Measurements from ENCODE around the gene RASAL2. TPM values are rescaled to one million over a fixed set of nuclear protein-coding genes. Genes with fewer than 3 reads are reported as not detected.

RASAL2 gene
- polyA plus RNA-seq, 1 experiment = 21.4 TPM

GRCh38 chr1:178283409-178283808 is 189.5 kb downstream of the RASAL2 start:
- no peak for DNase-seq (ENCODE audit: low read depth, low spot score)
- H3K27ac ChIP-seq (ENCODE audit: low read depth, low read length) = no peak overlapping the region
- ChIA-PET POLR2A (no interaction called here), CTCF (interaction anchor here (0.5 to 4.9 kb wide), 19 partner anchors 10 to 1631 kb away, joined by 3 to 138 read pairs (median 4); no protein-coding TSS in a partner anchor)
- H3K4me3 ChIP-seq (ENCODE audit: low read depth, low read length) = no peak overlapping the region
- TF ChIP-seq CTCF (IDR thresholded peaks at IDR 0.05; ENCODE audit: low read depth, low read length) = no peak
- no peaks in the 10 kb centered on the region for H3K27me3 ChIP-seq (ENCODE audit: control insufficient read depth, insufficient read depth, low read length)
- no peaks in the 10 kb centered on the region for H3K9me3 ChIP-seq (ENCODE audit: control insufficient read depth, insufficient read depth, low read length)

GRCh38 chr1:178284058-178284457 is 190.2 kb downstream of the RASAL2 start:
- POLR2A ChIA-PET = no interaction called here
- no peak for DNase-seq (ENCODE audit: low read depth, low spot score)

GRCh38 chr1:178291166-178291565 is 197.3 kb downstream of the RASAL2 start:
- CTCF ChIA-PET = interaction anchor here (0.6 to 4.0 kb wide), 3 partner anchors 9 to 259 kb away, joined by 5 to 19 read pairs (median 7); no protein-coding TSS in a partner anchor
- Histone ChIP-seq H3K4me3 (ENCODE audit: low read depth, low read length) (no peak overlapping the region), H3K27me3 (ENCODE audit: control insufficient read depth, insufficient read depth, low read length) (no peaks in the 10 kb centered on the region), H3K9me3 (ENCODE audit: control insufficient read depth, insufficient read depth, low read length) (no peaks in the 10 kb centered on the region), H3K27ac (ENCODE audit: low read depth, low read length) (no peak overlapping the region)
- POLR2A ChIA-PET = no interaction called here
- DNase-seq (ENCODE audit: low read depth, low spot score) = no peak
- TF ChIP-seq CTCF (IDR thresholded peaks at IDR 0.05; ENCODE audit: low read depth, low read length) = no peak

More at GRCh38 chr1:178284058-178284457, 190.2 kb downstream of the RASAL2 start:
- CTCF ChIA-PET = interaction anchor here (1.9 to 4.9 kb wide), 5 partner anchors 13 to 337 kb away, joined by 7 to 138 read pairs (median 30); no protein-coding TSS in a partner anchor
- H3K9me3 ChIP-seq (ENCODE audit: control insufficient read depth, insufficient read depth, low read length) = no peaks in the 10 kb centered on the region
- H3K27ac ChIP-seq (ENCODE audit: low read depth, low read length) = no peak overlapping the region
- H3K27me3 ChIP-seq (ENCODE audit: control insufficient read depth, insufficient read depth, low read length) = no peaks in the 10 kb centered on the region
- H3K4me3 ChIP-seq (ENCODE audit: low read depth, low read length) = no peak overlapping the region
- TF ChIP-seq CTCF (IDR thresholded peaks at IDR 0.05; ENCODE audit: low read depth, low read length) = no peak

- no peak for DNase-seq (ENCODE audit: low read depth, low spot score)
- Histone ChIP-seq H3K27ac (ENCODE audit: low read depth, low read length) (no peak overlapping the region), H3K4me3 (ENCODE audit: low read depth, low read length) (no peak overlapping the region), H3K27me3 (ENCODE audit: control insufficient read depth, insufficient read depth, low read length) (no peaks in the 10 kb centered on the region), H3K9me3 (ENCODE audit: control insufficient read depth, insufficient read depth, low read length) (no peaks in the 10 kb centered on the region)
- TF ChIP-seq CTCF (IDR thresholded peaks at IDR 0.05; ENCODE audit: low read depth, low read length) = no peak
- ChIA-PET POLR2A (no interaction called here), CTCF (interaction anchor here (0.9 to 1.7 kb wide), 2 partner anchors 16 to 207 kb away, joined by 3 to 6 read pairs; no protein-coding TSS in a partner anchor)
Observed at GRCh38 chr1:178294654-178295053, 200.8 kb downstream of the RASAL2 start.

GRCh38 chr1:178300352-178300699 is 206.4 kb downstream of the RASAL2 start:
- Histone ChIP-seq H3K27me3 (ENCODE audit: control insufficient read depth, insufficient read depth, low read length) (no peaks in the 10 kb centered on the region), H3K9me3 (ENCODE audit: control insufficient read depth, insufficient read depth, low read length) (no peaks in the 10 kb centered on the region), H3K4me3 (ENCODE audit: low read depth, low read length) (no peak overlapping the region), H3K27ac (ENCODE audit: low read depth, low read length) (no peak overlapping the region)
- CTCF ChIA-PET = interaction anchor here (0.5 to 5.3 kb wide), 68 partner anchors 8 to 1535 kb away, joined by 3 to 83 read pairs (median 5); partner anchors contain the start of gene RASAL2
- no peak for TF ChIP-seq CTCF (IDR thresholded peaks at IDR 0.05; ENCODE audit: low read depth, low read length)
- DNase-seq (ENCODE audit: low read depth, low spot score) = no peak
- POLR2A ChIA-PET = no interaction called here

Data from AG04450 (cell line).